Endothelial cell of umbilical vein (primary cell): ENCODE results near the gene SMAD1. TPM values are rescaled to one million over a fixed set of nuclear protein-coding genes. Genes with fewer than 3 reads are reported as not detected.

Experiments used
- BruUV-seq: library from RNA; stranded (reverse); fragments of 400-500 nt; replicated peaks from 2 replicates; lab custom pipeline; 2021; lab: Mats Ljungman, UMichigan
- CTCF ChIA-PET: fragments of 300-600, 350-600 bp; sonication (Branson Sonifier 250); formaldehyde crosslinking; loops from one replicate; lab custom pipeline; 2021; ENCODE audit warnings: antibody characterized with exemption, inconsistent platforms; lab: Charles Lee
- POLR2A ChIA-PET: fragments of 300-600, 350-600 bp; sonication (Branson Sonifier 250); formaldehyde crosslinking; loops from one replicate; lab custom pipeline; 2021; ENCODE audit warnings: antibody characterized with exemption, inconsistent platforms; lab: Charles Lee
- DNase-seq: peaks from one replicate; pipeline ENCODE4 v3.0.0-alpha.2; 2011; ENCODE audit warnings: low read depth, low spot score
- FAIRE-seq: peaks from 2 replicates; lab custom pipeline; 2011; peaks lifted over from hg19 to GRCh38; lab: Jason Lieb, UNC
- H2AFZ ChIP-seq: 2 replicates; pipeline ENCODE4 v1.6.0; 2012; ENCODE audit warnings: low read depth, low read length, control low read depth, inconsistent platforms
- H3K27ac ChIP-seq: 2 replicates; pipeline ENCODE4 v1.5.1; 2011; ENCODE audit warnings: low read depth, mild to moderate bottlenecking, control low read depth, low read length, moderate library complexity; ENCODE audit not compliant: insufficient read depth
- H3K27me3 ChIP-seq, 2 experiments: 2 replicates each; pipeline versions ENCODE4 v1.6.0 to v1.6.1; 2011; ENCODE audit warnings: low read length in 2 of 2, mixed read lengths in 1 of 2; ENCODE audit not compliant: control insufficient read depth in 2 of 2, insufficient read depth in 2 of 2
- H3K36me3 ChIP-seq, 2 experiments: 2 replicates in 1 of 2; 3 replicates in 1 of 2; pipeline ENCODE4 v1.5.1; 2011; ENCODE audit warnings: low read length in 2 of 2, mild to moderate bottlenecking in 1 of 2, moderate library complexity in 1 of 2; ENCODE audit not compliant: control insufficient read depth in 2 of 2, insufficient read depth in 2 of 2; ENCODE audit errors: extremely low read depth in 1 of 2
- H3K4me1 ChIP-seq: 3 replicates; pipeline ENCODE4 v1.5.1; 2011; ENCODE audit warnings: mild to moderate bottlenecking, low read length; ENCODE audit not compliant: control insufficient read depth, insufficient read depth; ENCODE audit errors: extremely low read depth
- H3K4me2 ChIP-seq: 2 replicates; pipeline ENCODE4 v1.6.1; 2011; ENCODE audit warnings: low read length, control low read depth, mixed read lengths; ENCODE audit not compliant: insufficient read depth
- H3K4me3 ChIP-seq, 3 experiments: fragments of 200-600 bp in 1 of 3; sonication (generic), shearing (Covaris generic) in 1 of 3; replicated peaks in 1 of 3; 2 replicates each; pipeline ENCODE4 v1.5.1; 2011 to 2016; ENCODE audit warnings: control low read depth in 3 of 3, low read length in 3 of 3, mild to moderate bottlenecking in 2 of 3, inconsistent platforms in 1 of 3, low read depth in 1 of 3, moderate library complexity in 1 of 3; ENCODE audit not compliant: insufficient read depth in 1 of 3
- H3K79me2 ChIP-seq: 2 replicates; pipeline ENCODE4 v1.6.0; 2012; ENCODE audit warnings: low read length, inconsistent platforms; ENCODE audit not compliant: control insufficient read depth, insufficient read depth
- H3K9ac ChIP-seq: replicated peaks from 2 replicates; pipeline ENCODE3; 2011; ENCODE audit warnings: low read length, control low read depth; ENCODE audit not compliant: insufficient read depth; ENCODE audit errors: extremely low read depth
- H3K9me1 ChIP-seq: replicated peaks from 3 replicates; pipeline ENCODE4 v1.6.0; 2011; ENCODE audit warnings: mild to moderate bottlenecking, low read length; ENCODE audit not compliant: control insufficient read depth, insufficient read depth; ENCODE audit errors: extremely low read depth
- H3K9me3 ChIP-seq: replicated peaks from 2 replicates; pipeline ENCODE4 v1.5.1; 2012; ENCODE audit warnings: low read length, inconsistent platforms; ENCODE audit not compliant: control insufficient read depth, insufficient read depth
- H4K20me1 ChIP-seq: replicated peaks from 2 replicates; pipeline ENCODE3; 2011; ENCODE audit warnings: mild to moderate bottlenecking, low read length; ENCODE audit not compliant: control insufficient read depth, insufficient read depth; ENCODE audit errors: extremely low read depth
- EZH2 ChIP-seq: IDR thresholded peaks from 2 replicates; pipeline ENCODE4 v1.6.1; 2012; ENCODE audit warnings: borderline replicate concordance, low read depth, mild to moderate bottlenecking, moderate library complexity, low read length, inconsistent platforms; ENCODE audit not compliant: severe bottlenecking
- FOS ChIP-seq: IDR thresholded peaks from 2 replicates; pipeline ENCODE4 v1.6.1; 2011; ENCODE audit warnings: mild to moderate bottlenecking, low read length, moderate library complexity, borderline replicate concordance; ENCODE audit not compliant: insufficient read depth
- MYC ChIP-seq: IDR thresholded peaks from one replicate; pipeline ENCODE4 v1.6.1; 2011; ENCODE audit warnings: mild to moderate bottlenecking, low read depth, low read length
- POLR2A ChIP-seq: IDR thresholded peaks from 2 replicates; pipeline ENCODE4 v1.6.1; 2012; ENCODE audit warnings: low read depth, mild to moderate bottlenecking, control low read depth, low read length
- POLR2AphosphoS5 ChIP-seq: IDR thresholded peaks from 2 replicates; pipeline ENCODE4 v1.6.1; 2012; ENCODE audit warnings: low read depth, mild to moderate bottlenecking, control low read depth, low read length, moderate library complexity; ENCODE audit not compliant: insufficient read depth
- dilution Hi-C: fragments of 300-500 bp; cut with MboI; formaldehyde crosslinking; loops from one replicate; pipeline ENCODE4 v1.15.0; 2019; ENCODE audit warnings: low sequenced_read_pairs; ENCODE audit not compliant: extremely low pct_ligation_motif_present
- intact Hi-C: fragments of 100-400 bp; cut with micrococcal nuclease; formaldehyde crosslinking; loops from one replicate; pipeline ENCODE4 v1.10.0; 2022
- polyA plus RNA-seq, 4 experiments: library from polyadenylated mRNA; depleted of rRNA in 3 of 4; stranded (reverse) in 3 of 4; unstranded in 1 of 4; fragments of >200 nt; gene quantifications; 2 replicates each; pipeline versions ENCODE4 v1.2.1 to v1.2.3, GENCODE V29; 2011 to 2012; ENCODE audit warnings: missing spikeins in 1 of 4
- total RNA-seq: library from RNA; stranded (reverse); gene quantifications from 2 replicates; pipeline ENCODE4 v1.2.3, GENCODE V29; 2021

SMAD1 gene
- total and polyA plus RNA-seq, 2 donors (not counting 3 experiments of a cell fraction or from before 2014, with no cell fraction given): 101 to 116 TPM

GRCh38 chr4:145436114-145436513 is 45.5 kb upstream of the SMAD1 start:
- intact Hi-C loops: no loop called here
- H3K9me1 ChIP-seq: no peaks in the 10 kb centered on the region
- no peak overlapping the region for H3K27ac ChIP-seq
- DNase-seq (no peak), FAIRE-seq (no peak)
- peaks cover 0 to 3% of the 10 kb centered on the region in 2 experiments for H3K27me3 ChIP-seq
- no peaks in the 10 kb centered on the region for H3K36me3 ChIP-seq
- no peak overlapping the region for H3K4me3 ChIP-seq
- H3K9ac ChIP-seq: no peak overlapping the region
- H3K79me2 ChIP-seq: no peaks in the 10 kb centered on the region
- BruUV-seq: no TSS peak
- ChIA-PET CTCF (no interaction called here), POLR2A (no interaction called here)
- TF ChIP-seq POLR2A (no peak), FOS (no peak), EZH2 (no peak), POLR2AphosphoS5 (no peak)
- H2AFZ ChIP-seq: no peak overlapping the region
- no peaks in the 10 kb centered on the region for H3K9me3 ChIP-seq
- H3K4me2 ChIP-seq: no peak overlapping the region
- dilution Hi-C loops: no loop called here
- no peaks in the 10 kb centered on the region for H4K20me1 ChIP-seq
- no peaks in the 10 kb centered on the region for H3K4me1 ChIP-seq

- TF ChIP-seq POLR2A (no peak), MYC (no peak)
- Histone ChIP-seq H3K27ac (no peak overlapping the region), H2AFZ (no peak overlapping the region), H3K79me2 (no peaks in the 10 kb centered on the region), H3K36me3 (no peaks in the 10 kb centered on the region), H3K9ac (no peak overlapping the region), H3K4me2 (no peak overlapping the region), H3K4me1 (no peaks in the 10 kb centered on the region), H3K27me3 (peaks cover 0 to 3% of the 10 kb centered on the region in 2 experiments), H3K4me3 (no peak overlapping the region), H3K9me1 (no peaks in the 10 kb centered on the region), H3K9me3 (no peaks in the 10 kb centered on the region), H4K20me1 (no peaks in the 10 kb centered on the region)
- dilution Hi-C loops (no loop called here), intact Hi-C loops (no loop called here)
- ChIA-PET CTCF (no interaction called here), POLR2A (no interaction called here)
- FAIRE-seq: no peak
- no TSS peak for BruUV-seq
- no peak for DNase-seq
These were observed 44.9 kb upstream of the SMAD1 start for GRCh38 chr4:145436796-145437195.
